NCI-H2171 (cell line): ENCODE results near the gene OR2AK2.
A peak's percentile ranks its signal among the peaks of the same experiment; 100 is the strongest.

ENCODE experiments used
- DNase-seq: peaks from one replicate; lab custom pipeline; 2025; lab: John Stamatoyannopoulos, UW

Gene OR2AK2

GRCh38 chr1:247964933-247965332 lies at the start of gene OR2AK2:
Gene OR2AK2 (plus strand): TSS chr1:247965233. CDS start chr1:247965377, 144 bp downstream.
- DNase-seq: no peak

- DNase-seq: no peak
These were observed 45.1 kb upstream of the OR2AK2 start, which contains the start of gene OR2T8 for GRCh38 chr1:247919952-247920351. Gene OR2T8 (plus strand): TSS chr1:247920252. CDS start chr1:247921018, 766 bp downstream.

GRCh38 chr1:247923941-247924340 lies 41.1 kb upstream of the OR2AK2 start:
- DNase-seq: no peak

- no peak for DNase-seq
These were observed 40.2 kb upstream of the OR2AK2 start, which contains the start of gene OR2AJ1 for GRCh38 chr1:247924868-247925267. Gene OR2AJ1 (plus strand): TSS chr1:247924889. CDS start chr1:247933769, 8,880 bp downstream.

- no peak for DNase-seq
These were observed 31.0 kb upstream of the OR2AK2 start for GRCh38 chr1:247933989-247934388.

- no peak for DNase-seq
These were observed 29.3 kb upstream of the OR2AK2 start for GRCh38 chr1:247935781-247936180.

GRCh38 chr1:247936415-247936814 lies 28.6 kb upstream of the OR2AK2 start:
- DNase-seq: no peak

GRCh38 chr1:247936965-247937734 lies 27.9 kb upstream of the OR2AK2 start:
- DNase-seq: peak; percentile 93

- no peak for DNase-seq
These were observed 22.4 kb upstream of the OR2AK2 start for GRCh38 chr1:247942624-247943023.

- DNase-seq: no peak
These were observed 16.5 kb upstream of the OR2AK2 start, which contains the start of gene OR2L8 for GRCh38 chr1:247948558-247948957. Gene OR2L8 (plus strand): TSS chr1:247948858. CDS start chr1:247948858, 0 bp downstream.

- DNase-seq: no peak
These were observed 11.6 kb upstream of the OR2AK2 start for GRCh38 chr1:247953408-247953807.

- DNase-seq: no peak
These were observed 3.2 kb upstream of the OR2AK2 start for GRCh38 chr1:247961791-247962190.

GRCh38 chr1:247962911-247963588 lies 2.0 kb upstream of the OR2AK2 start:
- DNase-seq: no peak

GRCh38 chr1:247966532-247967204 lies 1.6 kb downstream of the OR2AK2 start:
- DNase-seq: no peak

GRCh38 chr1:247992986-247993385 lies 28.0 kb downstream of the OR2AK2 start:
- DNase-seq: no peak

GRCh38 chr1:247998811-247999210 lies 33.8 kb downstream of the OR2AK2 start:
- DNase-seq: no peak

GRCh38 chr1:248000169-248000568 lies 35.1 kb downstream of the OR2AK2 start:
- no peak for DNase-seq

GRCh38 chr1:248007778-248008177 lies 42.7 kb downstream of the OR2AK2 start:
- DNase-seq: no peak

- no peak for DNase-seq
These were observed 44.6 kb downstream of the OR2AK2 start for GRCh38 chr1:248009681-248010080.

GRCh38 chr1:248013229-248013710 lies 48.2 kb downstream of the OR2AK2 start, which contains the start of gene OR2L5:
Gene OR2L5 (plus strand): TSS chr1:248013660. CDS start chr1:248021948, 8,288 bp downstream.
- DNase-seq: no peak

- no peak for DNase-seq
These were observed 50.8 kb downstream of the OR2AK2 start for GRCh38 chr1:248015803-248016202.
